GM12801 (cell line): ENCODE measurements around the gene FGF18.

Experiments
- CTCF ChIP-seq: IDR thresholded peaks from one replicate; pipeline ENCODE4 v1.5.1; 2011; ENCODE audit warnings: control low read depth; ENCODE audit not compliant: insufficient read length; ENCODE audit errors: extremely low read depth

FGF18 gene

GRCh38 chr5:171432583-171433351, 13.3 kb downstream of the FGF18 start:
- TF ChIP-seq CTCF: no peak

GRCh38 chr5:171433352-171433698, 13.9 kb downstream of the FGF18 start:
- TF ChIP-seq CTCF: no peak

- TF ChIP-seq CTCF: no peak
Measured at GRCh38 chr5:171433982-171434676, 14.7 kb downstream of the FGF18 start.

- no peak for TF ChIP-seq CTCF
Measured at GRCh38 chr5:171434874-171435273, 15.4 kb downstream of the FGF18 start.

- TF ChIP-seq CTCF: no peak
Measured at GRCh38 chr5:171435908-171436307, 16.5 kb downstream of the FGF18 start.

- TF ChIP-seq CTCF: no peak
Measured at GRCh38 chr5:171436804-171437285, 17.4 kb downstream of the FGF18 start.

GRCh38 chr5:171437286-171437821, 17.9 kb downstream of the FGF18 start:
- TF ChIP-seq CTCF: no peak
